Measurements from ENCODE around the gene FAM111B. TPM values are rescaled to one million over a fixed set of nuclear protein-coding genes. Genes with fewer than 3 reads are reported as not detected.

The FAM111B gene
- polyA plus RNA-seq, 1 of the 3 experiments (the other 2 are of a cell fraction) = 0.94 TPM

- Histone ChIP-seq H3K79me2 (ENCODE audit: insufficient read depth) (no peaks in the 10 kb centered on the region; the same call in 1 of the 2 replicates), H3K9me2 (no peaks in the 10 kb centered on the region), H3K4me1 (ENCODE audit: control insufficient read depth in 1 of 2, insufficient read depth in 2 of 2, low read depth in 1 of 2, low read length in 1 of 2) (peaks cover 2 to 4% of the 10 kb centered on the region in 2 experiments; a peak in 2 of 4 replicates), H3K9ac (no peak overlapping the region), H3K27me3 (ENCODE audit: insufficient read depth) (no peaks in the 10 kb centered on the region), H3F3A (replicated peaks; ENCODE audit: insufficient read depth) (peaks cover 20% of the 10 kb centered on the region), H3K36me3 (replicated peaks in 1 of 2; ENCODE audit: control insufficient read depth in 1 of 2, insufficient read depth in 2 of 2, low read length in 1 of 2) (peaks cover 0 to 4% of the 10 kb centered on the region in 2 experiments), H3K27ac (ENCODE audit: low read depth in 2 of 2, low read length in 1 of 2) (no peak overlapping the region), H3K9me3 (no peaks in the 10 kb centered on the region), H4K20me1 (ENCODE audit: insufficient read depth) (no peaks in the 10 kb centered on the region), H2AFZ (ENCODE audit: low read depth) (peak overlapping the region; percentile 75; the same call in 1 of the 2 replicates), H3K4me3 (ENCODE audit: low read depth in 2 of 2, low read length in 1 of 2) (peak overlapping the region in 1 of 2 experiments; percentile 49; a peak in 2 of 4 replicates), H3K4me2 (peak overlapping the region; percentile 71)
- ChIA-PET CTCF (interaction anchor here (1.5 to 5.9 kb wide), 4 partner anchors 10 to 92 kb away, joined by 3 to 62 read pairs (median 24); partner anchors contain the start of gene DTX4), POLR2A (no interaction called here)
- no peak for TF ChIP-seq NFIC (IDR thresholded peaks at IDR 0.05; ENCODE audit: borderline replicate concordance)
- no peak for TF ChIP-seq GATA2 (CRISPR knock-in tag; IDR thresholded peaks at IDR 0.05)
- TF ChIP-seq RFX5 (IDR thresholded peaks at IDR 0.05; ENCODE audit: low read length) = no peak
- no peak for TF ChIP-seq PBX3 (IDR thresholded peaks at IDR 0.05)
- no peak for TF ChIP-seq TEAD4 (IDR thresholded peaks at IDR 0.05; ENCODE audit: borderline replicate concordance, insufficient read depth)
- no peak for TF ChIP-seq IRF3 (IDR thresholded peaks at IDR 0.05; ENCODE audit: low read depth, low read length)
- no peak for TF ChIP-seq NRF1 (IDR thresholded peaks at IDR 0.05; ENCODE audit: low read depth, low read length)
- no peak for TF ChIP-seq CHD2 (IDR thresholded peaks at IDR 0.05; ENCODE audit: low read length, partially characterized antibody)
- no peak for TF ChIP-seq ZBTB33 (IDR thresholded peaks at IDR 0.05; ENCODE audit: borderline replicate concordance, low read depth)
- TF ChIP-seq CTCF (IDR thresholded peaks at IDR 0.05) = no peak
- no peak for DNase-seq
- 67% methylated on average over 4 of the region's 4 CpGs for WGBS (ENCODE audit: low lambda C conversion rate)
Observed at GRCh38 chr11:59145534-59145933, 38.5 kb downstream of the FAM111B start.

GRCh38 chr11:59151761-59152160 is 44.7 kb downstream of the FAM111B start:
- POLR2A ChIA-PET = no interaction called here
- Histone ChIP-seq H3K9me3 (no peaks in the 10 kb centered on the region), H3K4me2 (no peak overlapping the region), H3K27ac (ENCODE audit: low read depth in 2 of 2, low read length in 1 of 2) (no peak overlapping the region), H3F3A (replicated peaks; ENCODE audit: insufficient read depth) (no peaks in the 10 kb centered on the region), H2AFZ (ENCODE audit: low read depth) (no peak overlapping the region), H3K4me1 (ENCODE audit: control insufficient read depth in 1 of 2, insufficient read depth in 2 of 2, low read depth in 1 of 2, low read length in 1 of 2) (no peaks in the 10 kb centered on the region), H3K4me3 (ENCODE audit: low read depth in 2 of 2, low read length in 1 of 2) (no peak overlapping the region), H3K27me3 (ENCODE audit: insufficient read depth) (no peaks in the 10 kb centered on the region), H3K36me3 (replicated peaks in 1 of 2; ENCODE audit: control insufficient read depth in 1 of 2, insufficient read depth in 2 of 2, low read length in 1 of 2) (peaks cover 0 to 4% of the 10 kb centered on the region in 2 experiments), H3K79me2 (ENCODE audit: insufficient read depth) (no peaks in the 10 kb centered on the region), H4K20me1 (ENCODE audit: insufficient read depth) (no peaks in the 10 kb centered on the region), H3K9me2 (no peaks in the 10 kb centered on the region), H3K9ac (no peak overlapping the region)
- CTCF ChIA-PET = interaction anchor here (1.9 kb wide), 1 partner anchor 16 kb away, joined by 10 read pairs; no protein-coding TSS in a partner anchor
- 68% methylated on average over 1 of the region's 1 CpG for WGBS (ENCODE audit: low lambda C conversion rate)
- no peak for DNase-seq
- no peak for TF ChIP-seq USF1 (IDR thresholded peaks at IDR 0.05; ENCODE audit: borderline replicate concordance, low read depth)
- no peak for TF ChIP-seq TAF1 (IDR thresholded peaks at IDR 0.05; ENCODE audit: borderline replicate concordance, low read depth, low read length)
- TF ChIP-seq JUND (IDR thresholded peaks at IDR 0.05) = no peak
- TF ChIP-seq YY1 (IDR thresholded peaks at IDR 0.05; ENCODE audit: low read depth) = no peak
- no peak for TF ChIP-seq FOXJ3 (CRISPR knock-in tag; IDR thresholded peaks at IDR 0.05)
- TF ChIP-seq RCOR1 (IDR thresholded peaks at IDR 0.05; ENCODE audit: low read length) = no peak
- no peak for TF ChIP-seq PBX3 (IDR thresholded peaks at IDR 0.05)
- TF ChIP-seq ELF1 (IDR thresholded peaks at IDR 0.05) = no peak
- no peak for TF ChIP-seq CTCF (IDR thresholded peaks at IDR 0.05)
